Glutamatergic neuron (in vitro differentiated cells): ENCODE measurements around the gene PKHD1. TPM values are rescaled to one million over a fixed set of nuclear protein-coding genes. Genes with fewer than 3 reads are reported as not detected.
"Not testable (repeated sequence)": the region's sequence is repeated elsewhere in the genome, so short reads cannot be mapped to it uniquely, and the experiment has no call there.

ENCODE experiments used
- DNase-seq: peaks from one replicate; pipeline ENCODE4 v3.0.0; 2022
- H3K27ac Mint-ChIP-seq: one replicate; pipeline ENCODE4 v1.8.0; 2020; ENCODE audit warnings: mild to moderate bottlenecking, mixed read lengths, inconsistent platforms; ENCODE audit not compliant: unreplicated experiment
- H3K27me3 Mint-ChIP-seq: one replicate; pipeline ENCODE4 v1.8.0; 2020; ENCODE audit warnings: mild to moderate bottlenecking, moderate library complexity, mixed read lengths, inconsistent platforms; ENCODE audit not compliant: unreplicated experiment
- H3K36me3 Mint-ChIP-seq: one replicate; pipeline ENCODE4 v1.8.0; 2020; ENCODE audit warnings: mild to moderate bottlenecking, mixed read lengths, inconsistent platforms; ENCODE audit not compliant: unreplicated experiment
- H3K4me1 Mint-ChIP-seq: one replicate; pipeline ENCODE4 v1.8.0; 2020; ENCODE audit warnings: mild to moderate bottlenecking, low read depth, mixed read lengths, inconsistent platforms; ENCODE audit not compliant: unreplicated experiment
- H3K4me3 Mint-ChIP-seq: one replicate; pipeline ENCODE4 v1.8.0; 2020; ENCODE audit warnings: mild to moderate bottlenecking, mixed read lengths, inconsistent platforms; ENCODE audit not compliant: unreplicated experiment
- H3K9me3 Mint-ChIP-seq: one replicate; pipeline ENCODE4 v1.8.0; 2020; ENCODE audit warnings: mild to moderate bottlenecking, moderate library complexity, mixed read lengths, inconsistent platforms; ENCODE audit not compliant: unreplicated experiment
- CTCF ChIP-seq: fragments of 200-600 bp; sonication (generic); IDR thresholded peaks from one replicate; pipeline ENCODE4 v1.5.0; 2021; ENCODE audit not compliant: partially characterized antibody, unreplicated experiment
- total RNA-seq: library from RNA; stranded (reverse); fragmentation: NEBNext Ultra II Directional; extraction: Animal tissue kit (Norgen Biotek cat#: 25700); gene quantifications from one replicate; pipeline ENCODE4 v1.2.1, GENCODE V29; 2021; ENCODE audit not compliant: unreplicated experiment

PKHD1 gene
- total RNA-seq, 1 donor from 2014 or later, result 0.02 TPM

GRCh38 chr6:51930602-51931001 lies 156.8 kb downstream of the PKHD1 start:
- no peak overlapping the region for H3K4me3 Mint-ChIP-seq
- no peaks in the 10 kb centered on the region for H3K36me3 Mint-ChIP-seq
- H3K9me3 Mint-ChIP-seq, result no peaks in the 10 kb centered on the region
- no peaks in the 10 kb centered on the region for H3K4me1 Mint-ChIP-seq
- H3K27ac Mint-ChIP-seq, result no peak overlapping the region
- DNase-seq, result no peak
- H3K27me3 Mint-ChIP-seq, result peaks cover 2% of the 10 kb centered on the region
- no peak for TF ChIP-seq CTCF

- Mint-ChIP-seq H3K27me3 (peaks cover 2% of the 10 kb centered on the region), H3K4me1 (no peaks in the 10 kb centered on the region), H3K4me3 (no peak overlapping the region), H3K36me3 (no peaks in the 10 kb centered on the region), H3K27ac (no peak overlapping the region), H3K9me3 (no peaks in the 10 kb centered on the region)
- TF ChIP-seq CTCF, result no peak
- DNase-seq, result no peak
These were observed 157.4 kb downstream of the PKHD1 start for GRCh38 chr6:51929934-51930574.

GRCh38 chr6:51928320-51928719 lies 159.1 kb downstream of the PKHD1 start:
- no peaks in the 10 kb centered on the region for H3K36me3 Mint-ChIP-seq
- TF ChIP-seq CTCF, result no peak
- no peaks in the 10 kb centered on the region for H3K4me1 Mint-ChIP-seq
- H3K27me3 Mint-ChIP-seq, result peaks cover 2% of the 10 kb centered on the region
- H3K27ac Mint-ChIP-seq, result no peak overlapping the region
- no peaks in the 10 kb centered on the region for H3K9me3 Mint-ChIP-seq
- H3K4me3 Mint-ChIP-seq, result no peak overlapping the region
- no peak for DNase-seq

GRCh38 chr6:51927450-51927849 lies 160.0 kb downstream of the PKHD1 start:
- Mint-ChIP-seq H3K4me1 (no peaks in the 10 kb centered on the region), H3K4me3 (no peak overlapping the region), H3K9me3 (no peaks in the 10 kb centered on the region), H3K27ac (no peak overlapping the region), H3K27me3 (peaks cover 2% of the 10 kb centered on the region), H3K36me3 (no peaks in the 10 kb centered on the region)
- DNase-seq, result no peak
- no peak for TF ChIP-seq CTCF

GRCh38 chr6:51926125-51926524 lies 161.3 kb downstream of the PKHD1 start:
- H3K36me3 Mint-ChIP-seq, result no peaks in the 10 kb centered on the region
- no peak for TF ChIP-seq CTCF
- H3K4me3 Mint-ChIP-seq, result no peak overlapping the region
- H3K27me3 Mint-ChIP-seq, result peaks cover 2% of the 10 kb centered on the region
- peaks cover 2% of the 10 kb centered on the region for H3K9me3 Mint-ChIP-seq
- DNase-seq, result no peak
- H3K4me1 Mint-ChIP-seq, result no peaks in the 10 kb centered on the region
- no peak overlapping the region for H3K27ac Mint-ChIP-seq

- DNase-seq, H3K9me3 Mint-ChIP-seq, H3K4me1 Mint-ChIP-seq, H3K27ac Mint-ChIP-seq, H3K27me3 Mint-ChIP-seq, H3K36me3 Mint-ChIP-seq, H3K4me3 Mint-ChIP-seq: not testable (repeated sequence)
These were observed 164.9 kb downstream of the PKHD1 start for GRCh38 chr6:51922479-51922878.

- DNase-seq, H3K36me3 Mint-ChIP-seq, H3K4me1 Mint-ChIP-seq, H3K27me3 Mint-ChIP-seq, H3K9me3 Mint-ChIP-seq, H3K4me3 Mint-ChIP-seq, H3K27ac Mint-ChIP-seq: not testable (repeated sequence)
These were observed 169.1 kb downstream of the PKHD1 start for GRCh38 chr6:51918347-51918746.
